H1 (cell line): ENCODE results near the gene ZNF48. TPM values are rescaled to one million over a fixed set of nuclear protein-coding genes. Genes with fewer than 3 reads are reported as not detected.

Source experiments
- CTCF ChIA-PET: fragments of 300-600 bp; sonication (Branson Sonifier 250); formaldehyde crosslinking; loops from one replicate; lab custom pipeline; 2021; ENCODE audit not compliant: partially characterized antibody; lab: Charles Lee
- POLR2A ChIA-PET: fragments of 300-600 bp; sonication (Branson Sonifier 250); formaldehyde crosslinking; loops from one replicate; lab custom pipeline; 2021; ENCODE audit warnings: inconsistent platforms; ENCODE audit not compliant: partially characterized antibody; lab: Charles Lee
- DNase-seq, 2 experiments: peaks; one replicate each; pipeline versions ENCODE4 v3.0.0 to v3.0.0-alpha.2; 2010 to 2022; ENCODE audit warnings: low spot score in 2 of 2, low read depth in 1 of 2, mixed read lengths in 1 of 2
- FAIRE-seq: peaks from 2 replicates; lab custom pipeline; 2011; peaks lifted over from hg19 to GRCh38; lab: Jason Lieb, UNC
- H2AFZ ChIP-seq: 2 replicates; pipeline ENCODE4 v1.8.1; 2012; ENCODE audit warnings: low read length, inconsistent platforms
- H2AK5ac ChIP-seq: 2 replicates; pipeline ENCODE4 v1.6.1; 2013; ENCODE audit warnings: low read depth, low read length
- H2BK120ac ChIP-seq: replicated peaks from 2 replicates; pipeline ENCODE3; 2013; ENCODE audit warnings: low read depth, low read length, inconsistent platforms
- H2BK12ac ChIP-seq: 2 replicates; pipeline ENCODE4 v1.6.1; 2013; ENCODE audit warnings: low read depth, low read length
- H2BK15ac ChIP-seq: 2 replicates; pipeline ENCODE4 v1.6.1; 2013; ENCODE audit warnings: low read length
- H2BK20ac ChIP-seq: 2 replicates; pipeline ENCODE4 v1.6.1; 2013; ENCODE audit warnings: low read length
- H2BK5ac ChIP-seq: 2 replicates; pipeline ENCODE4 v1.6.1; 2013; ENCODE audit warnings: low read depth, low read length
- H3K14ac ChIP-seq: 2 replicates; pipeline ENCODE4 v1.6.1; 2013; ENCODE audit warnings: inconsistent platforms; ENCODE audit not compliant: insufficient read length
- H3K18ac ChIP-seq: 2 replicates; pipeline ENCODE4 v1.6.1; 2013; ENCODE audit warnings: low read length; ENCODE audit errors: extremely low read depth
- H3K23ac ChIP-seq: 2 replicates; pipeline ENCODE4 v1.6.1; 2013; ENCODE audit warnings: inconsistent platforms; ENCODE audit not compliant: insufficient read length
- H3K23me2 ChIP-seq: 2 replicates; pipeline ENCODE4 v1.6.1; 2013; ENCODE audit warnings: low read depth, low read length
- H3K27ac ChIP-seq: 2 replicates; pipeline ENCODE4 v1.6.1; 2011; ENCODE audit warnings: low read depth, low read length, inconsistent platforms
- H3K27me3 ChIP-seq, 4 experiments: replicated peaks in 1 of 4; 1 replicate in 1 of 4; 2 replicates in 3 of 4; pipeline versions ENCODE4 v1.6.1 to v1.8.1; 2011 to 2013; ENCODE audit warnings: low read length in 3 of 4, mild to moderate bottlenecking in 3 of 4, inconsistent platforms in 2 of 4, mixed read lengths in 2 of 4, moderate library complexity in 1 of 4; ENCODE audit not compliant: control insufficient read depth in 3 of 4, insufficient read depth in 3 of 4; ENCODE audit errors: extremely low read depth in 1 of 4
- H3K36me3 ChIP-seq, 4 experiments: 2 replicates each; pipeline versions ENCODE4 v1.6.1 to v1.8.1; 2011 to 2013; ENCODE audit warnings: mild to moderate bottlenecking in 4 of 4, low read length in 3 of 4, moderate library complexity in 2 of 4, control low read depth in 1 of 4, inconsistent platforms in 1 of 4; ENCODE audit not compliant: insufficient read depth in 4 of 4, control insufficient read depth in 2 of 4
- H3K4ac ChIP-seq: replicated peaks from 2 replicates; pipeline ENCODE3; 2013; ENCODE audit warnings: low read length, low read depth, mixed read lengths, inconsistent platforms; ENCODE audit not compliant: insufficient read length
- H3K4me1 ChIP-seq, 4 experiments: replicated peaks in 1 of 4; 1 replicate in 1 of 4; 2 replicates in 3 of 4; pipeline versions ENCODE4 v1.6.1 to v1.8.1; 2011 to 2013; ENCODE audit warnings: low read length in 3 of 4, inconsistent platforms in 2 of 4, mixed read lengths in 1 of 4; ENCODE audit not compliant: insufficient read depth in 4 of 4, control insufficient read depth in 3 of 4
- H3K4me2 ChIP-seq, 2 experiments: 2 replicates each; pipeline versions ENCODE4 v1.6.1 to v1.8.1; 2011 to 2013; ENCODE audit warnings: low read depth in 2 of 2, low read length in 2 of 2, control low read depth in 1 of 2, inconsistent platforms in 1 of 2, mild to moderate bottlenecking in 1 of 2; ENCODE audit not compliant: insufficient read depth in 1 of 2
- H3K4me3 ChIP-seq, 4 experiments: fragments of 200-600, 300-600 bp in 1 of 4; sonication (generic), shearing (Covaris generic), sonication (Bioruptor Twin) in 1 of 4; 2 replicates each; pipeline versions ENCODE4 v1.5.1 to v1.8.1; 2011 to 2016; ENCODE audit warnings: low read length in 4 of 4, low read depth in 3 of 4, control low read depth in 2 of 4, inconsistent platforms in 2 of 4, mild to moderate bottlenecking in 2 of 4, mixed read lengths in 1 of 4, moderate library complexity in 1 of 4; ENCODE audit not compliant: insufficient read depth in 2 of 4; ENCODE audit errors: extremely low read depth in 1 of 4
- H3K56ac ChIP-seq: replicated peaks from 2 replicates; pipeline ENCODE3; 2013; ENCODE audit warnings: low read depth, mild to moderate bottlenecking, mixed read lengths, low read length, inconsistent platforms; ENCODE audit not compliant: insufficient read length
- H3K79me1 ChIP-seq: 2 replicates; pipeline ENCODE4 v1.6.1; 2013; ENCODE audit warnings: low read depth, low read length, control low read depth
- H3K79me2 ChIP-seq, 2 experiments: 2 replicates each; pipeline versions ENCODE4 v1.6.1 to v1.8.1; 2012 to 2013; ENCODE audit warnings: low read length in 2 of 2, mild to moderate bottlenecking in 2 of 2, inconsistent platforms in 1 of 2; ENCODE audit not compliant: insufficient read depth in 2 of 2, control insufficient read depth in 1 of 2
- H3K9ac ChIP-seq, 4 experiments: replicated peaks in 1 of 4; 1 replicate in 1 of 4; 2 replicates in 3 of 4; pipeline versions ENCODE4 v1.6.1 to v1.8.1; 2011 to 2013; ENCODE audit warnings: low read depth in 3 of 4, low read length in 3 of 4, control low read depth in 2 of 4, mild to moderate bottlenecking in 2 of 4, moderate library complexity in 2 of 4, inconsistent platforms in 1 of 4; ENCODE audit errors: extremely low read depth in 1 of 4
- H3K9me3 ChIP-seq, 2 experiments: 2 replicates each; pipeline versions ENCODE4 v1.6.1 to v1.8.1; 2012 to 2013; ENCODE audit warnings: mild to moderate bottlenecking in 2 of 2, moderate library complexity in 2 of 2, control low read depth in 1 of 2, inconsistent platforms in 1 of 2, low read depth in 1 of 2, low read length in 1 of 2, mixed read lengths in 1 of 2; ENCODE audit not compliant: insufficient read depth in 2 of 2
- H4K20me1 ChIP-seq, 2 experiments: replicated peaks in 1 of 2; 2 replicates each; pipeline versions ENCODE3 to v1.8.1; 2011 to 2013; ENCODE audit warnings: inconsistent platforms in 2 of 2, low read length in 2 of 2, mild to moderate bottlenecking in 1 of 2; ENCODE audit not compliant: insufficient read depth in 2 of 2, control insufficient read depth in 1 of 2
- H4K5ac ChIP-seq: 2 replicates; pipeline ENCODE4 v1.6.1; 2013; ENCODE audit warnings: low read length, low read depth, mixed read lengths, inconsistent platforms; ENCODE audit not compliant: insufficient read length
- H4K8ac ChIP-seq: 2 replicates; pipeline ENCODE4 v1.8.0; 2013; ENCODE audit warnings: mild to moderate bottlenecking, moderate library complexity, low read length, inconsistent platforms; ENCODE audit not compliant: insufficient read depth; ENCODE audit errors: extremely low read depth
- H4K91ac ChIP-seq: replicated peaks from 2 replicates; pipeline ENCODE3; 2013; ENCODE audit warnings: low read length, mixed read lengths, inconsistent platforms; ENCODE audit not compliant: insufficient read length
- CHD1 ChIP-seq: IDR thresholded peaks from 2 replicates; pipeline ENCODE4 v1.6.1; 2012; ENCODE audit warnings: low read depth, low read length, improper control_type of control experiment
- CREB1 ChIP-seq: IDR thresholded peaks from 2 replicates; pipeline ENCODE4 v1.6.1; 2012; ENCODE audit warnings: inconsistent platforms
- GTF2F1 ChIP-seq: IDR thresholded peaks from 2 replicates; pipeline ENCODE4 v1.6.1; 2012; ENCODE audit warnings: low read depth, low read length, improper control_type of control experiment, borderline replicate concordance
- HDAC2 ChIP-seq, 2 experiments: fragments of 300-600 bp in 1 of 2; sonication (generic) in 1 of 2; IDR thresholded peaks; 2 replicates each; pipeline ENCODE4 v1.6.1; 2011 to 2012; ENCODE audit warnings: low read depth in 2 of 2, low read length in 2 of 2, mild to moderate bottlenecking in 2 of 2, moderate library complexity in 2 of 2, borderline replicate concordance in 1 of 2, inconsistent platforms in 1 of 2
- RBBP5 ChIP-seq: IDR thresholded peaks from 2 replicates; pipeline ENCODE4 v1.7.1; 2012; ENCODE audit warnings: low read depth, mild to moderate bottlenecking, inconsistent platforms, low read length, moderate library complexity, borderline replicate concordance
- RFX5 ChIP-seq: IDR thresholded peaks from 2 replicates; pipeline ENCODE4 v1.6.1; 2011; ENCODE audit warnings: low read depth, low read length, improper control_type of control experiment, borderline replicate concordance
- SP1 ChIP-seq: IDR thresholded peaks from 2 replicates; pipeline ENCODE4 v1.6.1; 2011; ENCODE audit warnings: low read depth, low read length
- TAF7 ChIP-seq: optimal IDR thresholded peaks from 2 replicates; pipeline ENCODE3; 2011; ENCODE audit warnings: low read depth, mild to moderate bottlenecking, inconsistent platforms, low read length, moderate library complexity, borderline replicate concordance
- TCF12 ChIP-seq: IDR thresholded peaks from 2 replicates; pipeline ENCODE4 v1.6.1; 2011; ENCODE audit warnings: low read depth, mild to moderate bottlenecking, low read length
- ZNF274 ChIP-seq: IDR thresholded peaks from 2 replicates; pipeline ENCODE4 v1.7.0; 2012; ENCODE audit warnings: low read length, borderline replicate concordance; ENCODE audit errors: extremely low read depth
- WGBS, 2 experiments: shearing (Covaris generic) in 1 of 2; methylation state at CpG; one replicate each; pipeline versions ENCODE4 v1.1.6 to v1.1.7; 2013 to 2015; ENCODE audit warnings: low lambda C conversion rate in 2 of 2, mixed read lengths in 2 of 2, inconsistent platforms in 1 of 2, low coverage in 1 of 2, missing lambda C conversion rate in 1 of 2; ENCODE audit not compliant: insufficient replicate concordance in 2 of 2, insufficient coverage in 1 of 2, insufficient read length in 1 of 2; ENCODE audit errors: extremely low coverage in 1 of 2, missing lambda C conversion rate in 1 of 2; 5-methylcytosine and 5-hydroxymethylcytosine counted together
- polyA plus RNA-seq, 7 experiments: library from polyadenylated mRNA; depleted of rRNA in 3 of 7; stranded (reverse) in 5 of 7; unstranded in 2 of 7; fragments of >200 nt in 5 of 7; fragments of 200-250 nt in 2 of 7; gene quantifications; 1 replicate in 5 of 7; 2 replicates in 1 of 7; 4 replicates in 1 of 7; pipeline versions ENCODE4 v1.2.1 to v1.2.3, GENCODE V29; 2011 to 2013; ENCODE audit warnings: missing spikeins in 2 of 7, mixed read lengths in 2 of 7
- total RNA-seq: library from RNA; stranded (reverse); fragmentation: NEBNext Ultra II Directional; extraction: Animal tissue kit (Norgen Biotek cat#: 25700); gene quantifications from 2 replicates; pipeline ENCODE4 v1.2.1, GENCODE V29; 2021
- TF ChIP-seq, protein P1 (sequence below): IDR thresholded peaks from 2 replicates; pipeline ENCODE4 v1.6.1; 2012; ENCODE audit warnings: low read length, inconsistent platforms

The ZNF48 gene
- total and polyA plus RNA-seq, 2 of the 8 experiments (the other 6 are each of a cell fraction or from before 2014, with no cell fraction given), result 30.4 to 41.2 TPM

- no peaks in the 10 kb centered on the region for H3K79me2 ChIP-seq
- no peak overlapping the region for H2AFZ ChIP-seq
- no peaks in the 10 kb centered on the region for H3K36me3 ChIP-seq
- H3K23ac ChIP-seq, result no peak overlapping the region
- ChIA-PET POLR2A (interaction anchor here (0.9 to 13.6 kb wide), 5 partner anchors 9 to 33 kb away, joined by 3 to 151 read pairs (median 4); partner anchors contain the start of genes CD2BP2, ZNF48 and ZNF771), CTCF (interaction anchor here (0.6 to 2.3 kb wide), 3 partner anchors 15 to 29 kb away, joined by 3 to 4 read pairs (median 3); partner anchors contain the start of genes ZNF48 and ZNF771)
- H3K79me1 ChIP-seq, result no peaks in the 10 kb centered on the region
- no peak for FAIRE-seq
- no peak overlapping the region for H2BK20ac ChIP-seq
- H3K27ac ChIP-seq, result peak overlapping the region; percentile 92
- no peak overlapping the region for H3K14ac ChIP-seq
- no peaks in the 10 kb centered on the region for H4K20me1 ChIP-seq
- H3K4ac ChIP-seq, result peak overlapping the region; percentile 92
- peak overlapping the region; percentile 97 for H4K8ac ChIP-seq
- H2BK120ac ChIP-seq, result no peak overlapping the region
- H3K27me3 ChIP-seq, result no peaks in the 10 kb centered on the region
- H2BK12ac ChIP-seq, result no peak overlapping the region
- peaks cover 0 to 9% (median 5%) of the 10 kb centered on the region in 4 experiments; a peak in 5 of 7 replicates for H3K4me1 ChIP-seq
- 1% methylated on average over 35 of the region's 39 CpGs; no CpG with 5 or more reads in 1 of the 2 experiments for WGBS, 2 experiments
- H3K4me2 ChIP-seq, result peak overlapping the region; percentile 80 to 81
- DNase-seq, result no peak
- peak overlapping the region; percentile 57 to 63 (median 60); a peak in 6 of 7 replicates for H3K9ac ChIP-seq
- H2AK5ac ChIP-seq, result no peak overlapping the region
- H3K18ac ChIP-seq, result peak overlapping the region; percentile 81; the same call in 1 of the 2 replicates
- H3K4me3 ChIP-seq, result peak overlapping the region; percentile 53 to 88 (median 66)
- peak overlapping the region; percentile 77 for H4K5ac ChIP-seq
- no peak overlapping the region for H2BK15ac ChIP-seq
- no peak overlapping the region; the same call in none of the 2 replicates for H2BK5ac ChIP-seq
- H3K56ac ChIP-seq, result peak overlapping the region; percentile 80
- H3K23me2 ChIP-seq, result peaks cover 10% of the 10 kb centered on the region
- H4K91ac ChIP-seq, result peak overlapping the region; percentile 69
- no peaks in the 10 kb centered on the region for H3K9me3 ChIP-seq
- TF ChIP-seq CREB1 (peak; percentile 93), RFX5 (no peak), TCF12 (no peak), HDAC2 (IDR thresholded peaks at IDR 0.05; ENCODE audit: borderline replicate concordance in 1 of 2, low read depth in 2 of 2, low read length in 2 of 2) (0 out of 4 replicates have a peak, but pooled peaks of 1 of the 2 experiments have one; percentile 1), ZNF274 (no peak), GTF2F1 (no peak), TAF7 (peak; percentile 38), SP1 (no peak), CHD1 (no peak), RBBP5 (peak; percentile 45; the same call in 1 of the 2 replicates)
- TF ChIP-seq, protein P1, sequence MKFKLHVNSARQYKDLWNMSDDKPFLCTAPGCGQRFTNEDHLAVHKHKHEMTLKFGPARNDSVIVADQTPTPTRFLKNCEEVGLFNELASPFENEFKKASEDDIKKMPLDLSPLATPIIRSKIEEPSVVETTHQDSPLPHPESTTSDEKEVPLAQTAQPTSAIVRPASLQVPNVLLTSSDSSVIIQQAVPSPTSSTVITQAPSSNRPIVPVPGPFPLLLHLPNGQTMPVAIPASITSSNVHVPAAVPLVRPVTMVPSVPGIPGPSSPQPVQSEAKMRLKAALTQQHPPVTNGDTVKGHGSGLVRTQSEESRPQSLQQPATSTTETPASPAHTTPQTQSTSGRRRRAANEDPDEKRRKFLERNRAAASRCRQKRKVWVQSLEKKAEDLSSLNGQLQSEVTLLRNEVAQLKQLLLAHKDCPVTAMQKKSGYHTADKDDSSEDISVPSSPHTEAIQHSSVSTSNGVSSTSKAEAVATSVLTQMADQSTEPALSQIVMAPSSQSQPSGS, result no peak
These were observed 17.4 kb upstream of the ZNF48 start for GRCh38 chr16:30377812-30378235.
